Endothelial cell of umbilical vein (primary cell): Measurements from ENCODE around the gene TUBA4A. TPM values are rescaled to one million over a fixed set of nuclear protein-coding genes. Genes with fewer than 3 reads are reported as not detected.

Experiments used
- BruUV-seq: library from RNA; stranded (reverse); fragments of 400-500 nt; replicated peaks from 2 replicates; lab custom pipeline; 2021; lab: Mats Ljungman, UMichigan
- CTCF ChIA-PET: fragments of 300-600, 350-600 bp; sonication (Branson Sonifier 250); formaldehyde crosslinking; loops from one replicate; lab custom pipeline; 2021; ENCODE audit warnings: antibody characterized with exemption, inconsistent platforms; lab: Charles Lee
- POLR2A ChIA-PET: fragments of 300-600, 350-600 bp; sonication (Branson Sonifier 250); formaldehyde crosslinking; loops from one replicate; lab custom pipeline; 2021; ENCODE audit warnings: antibody characterized with exemption, inconsistent platforms; lab: Charles Lee
- DNase-seq: peaks from one replicate; pipeline ENCODE4 v3.0.0-alpha.2; 2011; ENCODE audit warnings: low read depth, low spot score
- FAIRE-seq: peaks from 2 replicates; lab custom pipeline; 2011; peaks lifted over from hg19 to GRCh38; lab: Jason Lieb, UNC
- H2AFZ ChIP-seq: 2 replicates; pipeline ENCODE4 v1.6.0; 2012; ENCODE audit warnings: low read depth, low read length, control low read depth, inconsistent platforms
- H3K27ac ChIP-seq: 2 replicates; pipeline ENCODE4 v1.5.1; 2011; ENCODE audit warnings: low read depth, mild to moderate bottlenecking, control low read depth, low read length, moderate library complexity; ENCODE audit not compliant: insufficient read depth
- H3K27me3 ChIP-seq, 2 experiments: 2 replicates each; pipeline versions ENCODE4 v1.6.0 to v1.6.1; 2011; ENCODE audit warnings: low read length in 2 of 2, mixed read lengths in 1 of 2; ENCODE audit not compliant: control insufficient read depth in 2 of 2, insufficient read depth in 2 of 2
- H3K36me3 ChIP-seq, 2 experiments: 2 replicates in 1 of 2; 3 replicates in 1 of 2; pipeline ENCODE4 v1.5.1; 2011; ENCODE audit warnings: low read length in 2 of 2, mild to moderate bottlenecking in 1 of 2, moderate library complexity in 1 of 2; ENCODE audit not compliant: control insufficient read depth in 2 of 2, insufficient read depth in 2 of 2; ENCODE audit errors: extremely low read depth in 1 of 2
- H3K4me1 ChIP-seq: 3 replicates; pipeline ENCODE4 v1.5.1; 2011; ENCODE audit warnings: mild to moderate bottlenecking, low read length; ENCODE audit not compliant: control insufficient read depth, insufficient read depth; ENCODE audit errors: extremely low read depth
- H3K4me2 ChIP-seq: 2 replicates; pipeline ENCODE4 v1.6.1; 2011; ENCODE audit warnings: low read length, control low read depth, mixed read lengths; ENCODE audit not compliant: insufficient read depth
- H3K4me3 ChIP-seq, 3 experiments: fragments of 200-600 bp in 1 of 3; sonication (generic), shearing (Covaris generic) in 1 of 3; replicated peaks in 1 of 3; 2 replicates each; pipeline ENCODE4 v1.5.1; 2011 to 2016; ENCODE audit warnings: control low read depth in 3 of 3, low read length in 3 of 3, mild to moderate bottlenecking in 2 of 3, inconsistent platforms in 1 of 3, low read depth in 1 of 3, moderate library complexity in 1 of 3; ENCODE audit not compliant: insufficient read depth in 1 of 3
- H3K79me2 ChIP-seq: 2 replicates; pipeline ENCODE4 v1.6.0; 2012; ENCODE audit warnings: low read length, inconsistent platforms; ENCODE audit not compliant: control insufficient read depth, insufficient read depth
- H3K9ac ChIP-seq: replicated peaks from 2 replicates; pipeline ENCODE3; 2011; ENCODE audit warnings: low read length, control low read depth; ENCODE audit not compliant: insufficient read depth; ENCODE audit errors: extremely low read depth
- H3K9me1 ChIP-seq: replicated peaks from 3 replicates; pipeline ENCODE4 v1.6.0; 2011; ENCODE audit warnings: mild to moderate bottlenecking, low read length; ENCODE audit not compliant: control insufficient read depth, insufficient read depth; ENCODE audit errors: extremely low read depth
- H3K9me3 ChIP-seq: replicated peaks from 2 replicates; pipeline ENCODE4 v1.5.1; 2012; ENCODE audit warnings: low read length, inconsistent platforms; ENCODE audit not compliant: control insufficient read depth, insufficient read depth
- H4K20me1 ChIP-seq: replicated peaks from 2 replicates; pipeline ENCODE3; 2011; ENCODE audit warnings: mild to moderate bottlenecking, low read length; ENCODE audit not compliant: control insufficient read depth, insufficient read depth; ENCODE audit errors: extremely low read depth
- CTCF ChIP-seq, 2 donors: IDR thresholded peaks; 1 replicate in 1 of 2; 2 replicates in 1 of 2; pipeline ENCODE4 v1.5.1; 2011; ENCODE audit warnings: low read length in 2 of 2, mild to moderate bottlenecking in 2 of 2, moderate library complexity in 2 of 2, control low read depth in 1 of 2, inconsistent platforms in 1 of 2, low read depth in 1 of 2; ENCODE audit not compliant: insufficient read depth in 1 of 2; ENCODE audit errors: extremely low read depth in 1 of 2
- FOS ChIP-seq: IDR thresholded peaks from 2 replicates; pipeline ENCODE4 v1.6.1; 2011; ENCODE audit warnings: mild to moderate bottlenecking, low read length, moderate library complexity, borderline replicate concordance; ENCODE audit not compliant: insufficient read depth
- JUN ChIP-seq: IDR thresholded peaks from 2 replicates; pipeline ENCODE4 v1.6.1; 2011; ENCODE audit warnings: borderline replicate concordance, low read depth; ENCODE audit not compliant: insufficient read length, insufficient read depth
- MAX ChIP-seq: IDR thresholded peaks from 2 replicates; pipeline ENCODE4 v1.6.1; 2011; ENCODE audit not compliant: insufficient read depth, insufficient read length
- MYC ChIP-seq: IDR thresholded peaks from one replicate; pipeline ENCODE4 v1.6.1; 2011; ENCODE audit warnings: mild to moderate bottlenecking, low read depth, low read length
- POLR2AphosphoS5 ChIP-seq: IDR thresholded peaks from 2 replicates; pipeline ENCODE4 v1.6.1; 2012; ENCODE audit warnings: low read depth, mild to moderate bottlenecking, control low read depth, low read length, moderate library complexity; ENCODE audit not compliant: insufficient read depth
- dilution Hi-C: fragments of 300-500 bp; cut with MboI; formaldehyde crosslinking; loops from one replicate; pipeline ENCODE4 v1.15.0; 2019; ENCODE audit warnings: low sequenced_read_pairs; ENCODE audit not compliant: extremely low pct_ligation_motif_present
- intact Hi-C: fragments of 100-400 bp; cut with micrococcal nuclease; formaldehyde crosslinking; loops from one replicate; pipeline ENCODE4 v1.10.0; 2022
- polyA plus RNA-seq, 4 experiments: library from polyadenylated mRNA; depleted of rRNA in 3 of 4; stranded (reverse) in 3 of 4; unstranded in 1 of 4; fragments of >200 nt; gene quantifications; 2 replicates each; pipeline versions ENCODE4 v1.2.1 to v1.2.3, GENCODE V29; 2011 to 2012; ENCODE audit warnings: missing spikeins in 1 of 4
- total RNA-seq: library from RNA; stranded (reverse); gene quantifications from 2 replicates; pipeline ENCODE4 v1.2.3, GENCODE V29; 2021

TUBA4A gene
- total and polyA plus RNA-seq, 2 donors (not counting 3 experiments of a cell fraction or from before 2014, with no cell fraction given): 16.5 to 24.8 TPM

GRCh38 chr2:219274361-219274921 lies 20.7 kb upstream of the TUBA4A start:
- H3K9me1 ChIP-seq: no peaks in the 10 kb centered on the region
- POLR2A ChIA-PET: interaction anchor here (0.9 kb wide), 1 partner anchor 25 kb away, joined by 3 read pairs; no protein-coding TSS in a partner anchor
- H3K27ac ChIP-seq: no peak overlapping the region
- no peak overlapping the region for H3K4me3 ChIP-seq
- no peak for DNase-seq
- no TSS peak for BruUV-seq
- no peak overlapping the region for H3K4me2 ChIP-seq
- no peaks in the 10 kb centered on the region for H3K9me3 ChIP-seq
- TF ChIP-seq MAX (no peak), CTCF (IDR thresholded peaks at IDR 0.05; ENCODE audit: extremely low read depth in 1 of 2, insufficient read depth in 1 of 2, low read depth in 1 of 2, low read length in 2 of 2) (no peak), POLR2AphosphoS5 (no peak), MYC (no peak), JUN (no peak), FOS (no peak)
- no peaks in the 10 kb centered on the region for H3K36me3 ChIP-seq
- no peaks in the 10 kb centered on the region for H4K20me1 ChIP-seq
- CTCF ChIA-PET: interaction anchor here (0.7 to 1.3 kb wide), 6 partner anchors 11 to 119 kb away, joined by 3 to 13 read pairs (median 3); partner anchors contain the start of genes TUBA4A and TUBA4B
- H3K27me3 ChIP-seq: peaks cover 4 to 8% of the 10 kb centered on the region in 2 experiments
- no peak for FAIRE-seq
- no peak overlapping the region for H2AFZ ChIP-seq
- H3K4me1 ChIP-seq: peaks cover 11% of the 10 kb centered on the region
- no peak overlapping the region for H3K9ac ChIP-seq
- H3K79me2 ChIP-seq: no peaks in the 10 kb centered on the region
- intact Hi-C loops (no loop called here), dilution Hi-C loops (no loop called here)
